CD14-positive monocyte (primary cell): Measurements from ENCODE around the gene CDC14B. TPM values are rescaled to one million over a fixed set of nuclear protein-coding genes. Genes with fewer than 3 reads are reported as not detected.

Experiments
- DNase-seq, 3 donors: peaks; one replicate each; pipeline ENCODE4 v3.0.0-alpha.2; 2011 to 2022
- H2AFZ ChIP-seq: 2 replicates; pipeline ENCODE4 v1.6.0; 2012; ENCODE audit warnings: mild to moderate bottlenecking, low read depth, low read length, inconsistent platforms; ENCODE audit not compliant: insufficient read depth, poor library complexity, severe bottlenecking
- H3K27ac ChIP-seq, 2 donors: 1 replicate in 1 of 2; 2 replicates in 1 of 2; pipeline ENCODE4 v1.5.1; 2012 to 2013; ENCODE audit warnings: low read length in 2 of 2, control low read depth in 1 of 2, inconsistent platforms in 1 of 2, low read depth in 1 of 2, mild to moderate bottlenecking in 1 of 2
- H3K27me3 ChIP-seq, 2 donors: one replicate each; pipeline versions ENCODE4 v1.6.0 to v1.6.1; 2011 to 2013; ENCODE audit warnings: low read length in 2 of 2; ENCODE audit not compliant: control insufficient read depth in 2 of 2, insufficient read depth in 2 of 2
- H3K36me3 ChIP-seq, 2 donors: replicated peaks in 1 of 2; 1 replicate in 1 of 2; 2 replicates in 1 of 2; pipeline versions ENCODE4 v1.5.1 to v1.6.1; 2012 to 2013; ENCODE audit warnings: low read length in 2 of 2, control low read depth in 1 of 2, inconsistent platforms in 1 of 2, mild to moderate bottlenecking in 1 of 2; ENCODE audit not compliant: insufficient read depth in 2 of 2, control insufficient read depth in 1 of 2
- H3K4me1 ChIP-seq, 2 donors: 1 replicate in 1 of 2; 2 replicates in 1 of 2; pipeline versions ENCODE4 v1.5.1 to v1.6.1; 2012 to 2013; ENCODE audit warnings: low read length in 2 of 2, control low read depth in 1 of 2, inconsistent platforms in 1 of 2, mild to moderate bottlenecking in 1 of 2, moderate library complexity in 1 of 2; ENCODE audit not compliant: insufficient read depth in 2 of 2, control insufficient read depth in 1 of 2
- H3K4me2 ChIP-seq: replicated peaks from 2 replicates; pipeline ENCODE3; 2012; ENCODE audit warnings: low read length, moderate library complexity, mild to moderate bottlenecking; ENCODE audit not compliant: poor library complexity, severe bottlenecking; ENCODE audit errors: extremely low read depth
- H3K4me3 ChIP-seq, 3 experiments: fragments of 200-600 bp in 1 of 3; sonication (generic) in 1 of 3; replicated peaks in 1 of 3; 1 replicate in 2 of 3; 2 replicates in 1 of 3; pipeline ENCODE4 v1.5.1; 2011 to 2013; ENCODE audit warnings: low read length in 3 of 3, mild to moderate bottlenecking in 3 of 3, control low read depth in 2 of 3, low read depth in 2 of 3, inconsistent platforms in 1 of 3, moderate library complexity in 1 of 3
- H3K79me2 ChIP-seq: 2 replicates; pipeline ENCODE4 v1.6.0; 2012; ENCODE audit warnings: mild to moderate bottlenecking, control low read depth, inconsistent platforms, low read length, moderate library complexity; ENCODE audit not compliant: insufficient read depth
- H3K9ac ChIP-seq: 2 replicates; pipeline ENCODE4 v1.6.0; 2017; ENCODE audit warnings: low read length, mild to moderate bottlenecking; ENCODE audit not compliant: insufficient read depth, poor library complexity, severe bottlenecking
- H3K9me3 ChIP-seq, 2 donors: replicated peaks in 1 of 2; 1 replicate in 1 of 2; 2 replicates in 1 of 2; pipeline versions ENCODE4 v1.5.1 to v1.6.1; 2012 to 2013; ENCODE audit warnings: low read length in 2 of 2, control low read depth in 1 of 2; ENCODE audit not compliant: control insufficient read depth in 1 of 2, insufficient read depth in 1 of 2
- H4K20me1 ChIP-seq: 2 replicates; pipeline ENCODE4 v1.6.0; 2012; ENCODE audit warnings: mild to moderate bottlenecking, low read length, control low read depth, moderate library complexity; ENCODE audit not compliant: insufficient read depth
- H3K27ac Mint-ChIP-seq, 7 donors: one replicate each; pipeline ENCODE4 v1.8.0; 2020; ENCODE audit warnings: mild to moderate bottlenecking in 7 of 7, mixed read lengths in 7 of 7, moderate library complexity in 6 of 7, inconsistent platforms in 2 of 7
- H3K27me3 Mint-ChIP-seq, 3 donors: one replicate each; pipeline ENCODE4 v1.8.0; 2021 to 2022; ENCODE audit warnings: low read depth in 3 of 3, mild to moderate bottlenecking in 3 of 3, mixed read lengths in 3 of 3, moderate library complexity in 3 of 3, inconsistent platforms in 1 of 3
- H3K36me3 Mint-ChIP-seq, 2 donors: one replicate each; pipeline ENCODE4 v1.8.0; 2020; ENCODE audit warnings: mixed read lengths in 2 of 2, inconsistent platforms in 1 of 2, mild to moderate bottlenecking in 1 of 2
- H3K4me1 Mint-ChIP-seq: one replicate; pipeline ENCODE4 v1.8.0; 2020; ENCODE audit warnings: mild to moderate bottlenecking, mixed read lengths
- H3K4me3 Mint-ChIP-seq, 2 donors: one replicate each; pipeline ENCODE4 v1.8.0; 2020; ENCODE audit warnings: mild to moderate bottlenecking in 2 of 2, mixed read lengths in 2 of 2, moderate library complexity in 1 of 2
- H3K9me3 Mint-ChIP-seq, 7 donors: one replicate each; pipeline ENCODE4 v1.8.0; 2020 to 2022; ENCODE audit warnings: mixed read lengths in 7 of 7, mild to moderate bottlenecking in 6 of 7, moderate library complexity in 6 of 7, inconsistent platforms in 2 of 7
- WGBS: methylation state at CpG from one replicate; pipeline ENCODE4 v1.1.5; 2013; ENCODE audit warnings: missing lambda C conversion rate; ENCODE audit not compliant: insufficient coverage; 5-methylcytosine and 5-hydroxymethylcytosine counted together
- intact Hi-C, 2 donors: fragments of 100-400 bp; cut with micrococcal nuclease; formaldehyde crosslinking; loops; one replicate each; pipeline versions ENCODE4 v1.15.0 to v1.15.1; 2023
- polyA plus RNA-seq, 3 donors: library from polyadenylated mRNA; depleted of rRNA in 1 of 3; unstranded in 2 of 3; stranded (reverse) in 1 of 3; fragments of 300-500 nt in 2 of 3; fragments of >200 nt in 1 of 3; fragmentation: Illumina TruSeq in 2 of 3; gene quantifications; 1 replicate in 2 of 3; 2 replicates in 1 of 3; pipeline ENCODE4 v1.2.3, GENCODE V29; 2012 to 2021
- TF ChIP-seq, protein P1 (sequence below): fragments of 200-600 bp; IDR thresholded peaks from one replicate; pipeline ENCODE4 v1.8.0; 2022; ENCODE audit warnings: antibody characterized with exemption, mild to moderate bottlenecking

The CDC14B gene
- polyA plus RNA-seq, 3 donors: 0.03 to 0.47 (median 0.44) TPM

DNA sequence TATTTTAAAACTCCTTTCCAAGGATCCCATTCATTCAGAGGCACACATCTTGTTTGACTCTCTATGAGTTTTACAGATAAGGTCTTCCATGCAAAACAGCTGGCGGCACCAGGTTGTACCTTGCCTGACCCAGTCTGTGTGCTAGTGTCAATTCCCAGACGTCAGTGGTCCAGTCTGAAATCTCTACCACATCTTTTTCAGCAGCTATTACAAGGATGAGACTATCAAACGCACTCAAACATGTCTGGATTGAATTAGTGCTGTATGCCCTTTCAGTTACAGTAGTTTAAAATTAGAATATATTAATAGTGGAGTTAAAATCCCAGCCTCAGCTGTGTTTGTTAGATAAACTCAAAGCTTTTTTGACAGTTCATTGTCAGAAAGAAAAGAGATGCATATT is 11.7 kb downstream of the CDC14B start:
- TF ChIP-seq, protein P1, sequence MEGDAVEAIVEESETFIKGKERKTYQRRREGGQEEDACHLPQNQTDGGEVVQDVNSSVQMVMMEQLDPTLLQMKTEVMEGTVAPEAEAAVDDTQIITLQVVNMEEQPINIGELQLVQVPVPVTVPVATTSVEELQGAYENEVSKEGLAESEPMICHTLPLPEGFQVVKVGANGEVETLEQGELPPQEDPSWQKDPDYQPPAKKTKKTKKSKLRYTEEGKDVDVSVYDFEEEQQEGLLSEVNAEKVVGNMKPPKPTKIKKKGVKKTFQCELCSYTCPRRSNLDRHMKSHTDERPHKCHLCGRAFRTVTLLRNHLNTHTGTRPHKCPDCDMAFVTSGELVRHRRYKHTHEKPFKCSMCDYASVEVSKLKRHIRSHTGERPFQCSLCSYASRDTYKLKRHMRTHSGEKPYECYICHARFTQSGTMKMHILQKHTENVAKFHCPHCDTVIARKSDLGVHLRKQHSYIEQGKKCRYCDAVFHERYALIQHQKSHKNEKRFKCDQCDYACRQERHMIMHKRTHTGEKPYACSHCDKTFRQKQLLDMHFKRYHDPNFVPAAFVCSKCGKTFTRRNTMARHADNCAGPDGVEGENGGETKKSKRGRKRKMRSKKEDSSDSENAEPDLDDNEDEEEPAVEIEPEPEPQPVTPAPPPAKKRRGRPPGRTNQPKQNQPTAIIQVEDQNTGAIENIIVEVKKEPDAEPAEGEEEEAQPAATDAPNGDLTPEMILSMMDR: no peak
- H3K4me2 ChIP-seq: no peak overlapping the region
- no peaks in the 10 kb centered on the region for H4K20me1 ChIP-seq
- Mint-ChIP-seq H3K9me3 (peaks cover 0 to 2% (median 0%) of the 10 kb centered on the region in 7 donors), H3K27ac (no peak overlapping the region), H3K4me1 (no peaks in the 10 kb centered on the region), H3K27me3 (peaks cover 16 to 36% (median 17%) of the 10 kb centered on the region in 3 donors), H3K4me3 (no peak overlapping the region), H3K36me3 (no peaks in the 10 kb centered on the region)
- H3K4me3 ChIP-seq: no peak overlapping the region
- no peaks in the 10 kb centered on the region for H3K36me3 ChIP-seq
- H3K9ac ChIP-seq: no peak overlapping the region
- H3K27ac ChIP-seq: no peak overlapping the region
- no peak for DNase-seq
- no peaks in the 10 kb centered on the region for H3K4me1 ChIP-seq
- WGBS: no CpG with 5 or more reads among the region's 3 CpGs
- peaks cover 13 to 17% of the 10 kb centered on the region in 2 donors for H3K27me3 ChIP-seq
- H3K9me3 ChIP-seq: no peaks in the 10 kb centered on the region
- no peak overlapping the region for H2AFZ ChIP-seq
- intact Hi-C loops: no loop called here
- H3K79me2 ChIP-seq: no peaks in the 10 kb centered on the region

DNA sequence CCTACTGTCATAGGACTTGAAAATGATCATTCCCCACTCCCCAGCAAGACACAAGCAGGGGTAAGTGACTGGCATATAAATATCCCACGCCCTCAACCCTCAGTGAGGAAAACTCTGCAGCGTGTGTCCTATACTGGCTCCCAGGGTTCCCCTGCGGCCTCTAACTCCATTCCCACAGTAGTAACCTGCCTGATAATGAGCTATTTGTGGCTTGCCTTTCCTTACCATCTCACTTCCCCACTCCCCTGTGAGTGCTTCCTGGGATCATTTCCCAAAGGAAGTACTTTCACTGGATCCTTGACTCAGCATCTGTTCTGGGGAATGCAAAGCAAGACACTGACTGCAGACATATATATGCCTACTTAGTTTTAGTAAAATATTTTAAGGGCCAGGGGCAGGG is 14.3 kb downstream of the CDC14B start:
- WGBS: 95% methylated on average over 3 of the region's 3 CpGs
- H3K27ac ChIP-seq: no peak overlapping the region
- no peak overlapping the region for H3K4me3 ChIP-seq
- no peaks in the 10 kb centered on the region for H3K9me3 ChIP-seq
- TF ChIP-seq, protein P1: no peak
- H3K36me3 ChIP-seq: no peaks in the 10 kb centered on the region
- H3K79me2 ChIP-seq: no peaks in the 10 kb centered on the region
- DNase-seq: no peak
- no peak overlapping the region for H3K9ac ChIP-seq
- Mint-ChIP-seq H3K9me3 (peaks cover 0 to 8% (median 0%) of the 10 kb centered on the region in 7 donors), H3K27me3 (peaks cover 6 to 11% (median 9%) of the 10 kb centered on the region in 3 donors), H3K4me3 (no peak overlapping the region), H3K27ac (no peak overlapping the region), H3K4me1 (no peaks in the 10 kb centered on the region), H3K36me3 (no peaks in the 10 kb centered on the region)
- H3K4me2 ChIP-seq: no peak overlapping the region
- no peaks in the 10 kb centered on the region for H4K20me1 ChIP-seq
- H3K4me1 ChIP-seq: no peaks in the 10 kb centered on the region
- intact Hi-C loops: no loop called here
- H2AFZ ChIP-seq: no peak overlapping the region
- peaks cover 0 to 2% of the 10 kb centered on the region in 2 donors for H3K27me3 ChIP-seq
